HCT116 (cell line): ENCODE measurements around the gene ZBTB6. TPM values are rescaled to one million over a fixed set of nuclear protein-coding genes. Genes with fewer than 3 reads are reported as not detected.

Experiments
- ATAC-seq: fragments of 200-7000 bp; cut with Tn5 transposase; 2 replicates; pipeline ENCODE4 v1.9.1; 2020; ENCODE audit warnings: mild to moderate bottlenecking, moderate library complexity
- BruUV-seq: library from RNA; stranded (reverse); fragments of 400-500 nt; replicated peaks from 2 replicates; lab custom pipeline; 2021; lab: Mats Ljungman, UMichigan
- CTCF ChIA-PET: fragments of 300-600 bp; sonication (Branson Sonifier 250); formaldehyde crosslinking; loops from one replicate; lab custom pipeline; 2021; ENCODE audit warnings: antibody characterized with exemption; lab: Charles Lee
- POLR2A ChIA-PET: fragments of 300-600, 350-600 bp; sonication (Branson Sonifier 250); formaldehyde crosslinking; loops from one replicate; lab custom pipeline; 2021; ENCODE audit warnings: antibody characterized with exemption; lab: Charles Lee
- RAD21 ChIA-PET, 2 experiments: fragments of 300-600 bp; sonication (Branson Sonifier 250); formaldehyde crosslinking; loops; one replicate each; lab custom pipeline; 2023; ENCODE audit warnings: low total read pairs in 2 of 2; ENCODE audit not compliant: uncharacterized antibody in 2 of 2, unreplicated experiment in 2 of 2, low non-redundant PET in 1 of 2; lab: Charles Lee
- DNase-seq: peaks from one replicate; pipeline ENCODE4 v3.0.0-alpha.2; 2010; ENCODE audit warnings: low read depth, low spot score
- H2AFZ ChIP-seq: fragments of 200-600 bp; shearing (Covaris generic), sonication (generic); 2 replicates; pipeline ENCODE4 v1.6.1; 2017; ENCODE audit warnings: low read depth, mixed run types, mixed read lengths, antibody characterized with exemption, low read length; ENCODE audit not compliant: poor library complexity, severe bottlenecking
- H3K27ac ChIP-seq: 2 replicates; pipeline ENCODE4 v1.5.1; 2012; ENCODE audit warnings: low read depth, low read length
- H3K27me3 ChIP-seq: fragments of 200-600 bp; sonication (generic); 2 replicates; pipeline ENCODE4 v1.6.1; 2016; ENCODE audit warnings: mixed run types, low read length, mixed read lengths; ENCODE audit not compliant: insufficient read depth
- H3K36me3 ChIP-seq, 2 experiments: fragments of 200-500 bp in 1 of 2; fragments of 200-600 bp in 1 of 2; sonication (Bioruptor generic) in 1 of 2; sonication (generic) in 1 of 2; 2 replicates each; pipeline versions ENCODE4 v1.5.1 to v1.6.1; 2014 to 2016; ENCODE audit warnings: low read length in 2 of 2, inconsistent platforms in 1 of 2, mixed read lengths in 1 of 2, mixed run types in 1 of 2; ENCODE audit not compliant: insufficient read depth in 2 of 2, control insufficient read depth in 1 of 2
- H3K4me1 ChIP-seq, 2 experiments: fragments of 200-600 bp in 1 of 2; sonication (generic) in 1 of 2; 2 replicates each; pipeline versions ENCODE4 v1.5.1 to v1.6.1; 2012 to 2017; ENCODE audit warnings: low read length in 2 of 2, inconsistent platforms in 1 of 2, mild to moderate bottlenecking in 1 of 2, mixed read lengths in 1 of 2, mixed run types in 1 of 2, moderate library complexity in 1 of 2; ENCODE audit not compliant: insufficient read depth in 2 of 2, control insufficient read depth in 1 of 2
- H3K4me2 ChIP-seq: fragments of 200-600 bp; sonication (generic); 2 replicates; pipeline ENCODE4 v1.6.1; 2017; ENCODE audit warnings: mixed run types, low read length, mixed read lengths
- H3K4me3 ChIP-seq, 2 experiments: fragments of 200-600 bp in 1 of 2; sonication (generic) in 1 of 2; replicated peaks in 1 of 2; 2 replicates each; pipeline ENCODE4 v1.5.1; 2011 to 2016; ENCODE audit warnings: low read length in 2 of 2, control low read depth in 1 of 2, low read depth in 1 of 2, mild to moderate bottlenecking in 1 of 2, mixed read lengths in 1 of 2, mixed run types in 1 of 2
- H3K79me2 ChIP-seq: fragments of 200-600 bp; sonication (generic); 2 replicates; pipeline ENCODE4 v1.6.1; 2017; ENCODE audit warnings: mild to moderate bottlenecking, mixed run types, low read length, moderate library complexity, mixed read lengths; ENCODE audit not compliant: insufficient read depth
- H3K9ac ChIP-seq: fragments of 200-600 bp; sonication (generic); 2 replicates; pipeline ENCODE4 v1.6.1; 2016; ENCODE audit warnings: low read length, mixed read lengths
- H3K9me2 ChIP-seq: fragments of 200-600 bp; sonication (generic), shearing (Covaris generic); 2 replicates; pipeline ENCODE4 v1.6.1; 2017; ENCODE audit warnings: mixed run types, mild to moderate bottlenecking, moderate library complexity; ENCODE audit not compliant: insufficient read depth
- H3K9me3 ChIP-seq, 2 experiments: fragments of 200-500 bp in 1 of 2; fragments of 200-600 bp in 1 of 2; sonication (Bioruptor generic) in 1 of 2; sonication (generic) in 1 of 2; 2 replicates each; pipeline ENCODE4 v1.6.1; 2014 to 2017; ENCODE audit warnings: low read length in 2 of 2, mixed read lengths in 2 of 2, inconsistent platforms in 1 of 2, low read depth in 1 of 2, mild to moderate bottlenecking in 1 of 2, mixed run types in 1 of 2, moderate library complexity in 1 of 2; ENCODE audit not compliant: control insufficient read depth in 1 of 2, insufficient read depth in 1 of 2
- H4K20me1 ChIP-seq: fragments of 200-600 bp; sonication (generic), shearing (Covaris generic); 2 replicates; pipeline ENCODE4 v1.6.1; 2017; ENCODE audit warnings: mixed run types, mild to moderate bottlenecking, moderate library complexity; ENCODE audit not compliant: insufficient read depth
- CEBPB ChIP-seq: IDR thresholded peaks from 2 replicates; pipeline ENCODE4 v1.6.1; 2012; ENCODE audit warnings: low read depth
- EZH2phosphoT487 ChIP-seq: fragments of 200-600 bp; IDR thresholded peaks from 2 replicates; pipeline ENCODE4 v1.6.1; 2018; ENCODE audit warnings: antibody characterized with exemption, borderline replicate concordance
- RAD21 ChIP-seq: IDR thresholded peaks from 2 replicates; pipeline ENCODE4 v1.6.1; 2012; ENCODE audit warnings: low read depth, mild to moderate bottlenecking
- SRF ChIP-seq: IDR thresholded peaks from 2 replicates; pipeline ENCODE4 v1.6.1; 2012; ENCODE audit warnings: low read depth
- TCF7L2 ChIP-seq: IDR thresholded peaks from 2 replicates; pipeline ENCODE4 v1.7.0; 2011; ENCODE audit warnings: borderline replicate concordance, inconsistent platforms; ENCODE audit not compliant: insufficient read depth, insufficient read length; ENCODE audit errors: extremely low read depth
- ZFX ChIP-seq: fragments of 450-650 bp; IDR thresholded peaks from 2 replicates; pipeline ENCODE4 v1.6.1; 2017
- intact Hi-C: fragments of 100-400 bp; cut with micrococcal nuclease; formaldehyde crosslinking; loops from 2 replicates; pipeline ENCODE4 v1.10.0; 2022
- total RNA-seq: library from RNA; stranded (reverse); gene quantifications from one replicate; pipeline ENCODE4 v1.2.1, GENCODE V29; 2021; ENCODE audit not compliant: unreplicated experiment
- TF ChIP-seq, protein P1 (sequence below), 3 experiments: fragments of 200-600 bp in 1 of 3; sonication (generic) in 1 of 3; IDR thresholded peaks in 2 of 3; conservative IDR thresholded peaks in 1 of 3; 2 replicates each; pipeline ENCODE4 v1.5.1; 2012 to 2017; ENCODE audit warnings: low read depth in 2 of 3, low read length in 2 of 3, antibody characterized with exemption in 1 of 3, borderline replicate concordance in 1 of 3, control low read depth in 1 of 3, mild to moderate bottlenecking in 1 of 3, mixed read lengths in 1 of 3, mixed run types in 1 of 3, moderate library complexity in 1 of 3; ENCODE audit not compliant: insufficient read depth in 1 of 3
- TF ChIP-seq, protein P2 (sequence below): IDR thresholded peaks from 2 replicates; pipeline ENCODE4 v1.6.1; 2012; ENCODE audit warnings: low read depth

ZBTB6 gene
- total RNA-seq, 1 experiment from 2014 or later: 12.3 TPM

DNA sequence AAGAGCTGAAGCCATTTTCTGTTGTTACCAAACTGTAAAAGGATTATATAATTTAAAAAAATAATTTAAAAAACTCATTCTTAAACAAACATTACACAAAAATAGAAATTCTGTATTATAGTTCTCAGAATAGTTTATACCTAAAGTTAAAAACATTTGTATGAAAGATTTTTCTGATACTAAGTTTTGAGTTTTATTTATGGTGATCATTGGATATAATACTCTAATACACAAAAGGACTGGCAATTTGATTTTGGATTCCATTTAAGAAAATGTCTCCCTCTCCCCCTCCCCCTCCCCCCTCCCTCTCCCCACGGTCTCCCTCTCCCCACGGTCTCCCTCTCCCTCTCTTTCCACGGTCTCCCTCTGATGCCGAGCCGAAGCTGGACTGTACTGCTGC lies 47.0 kb downstream of the ZBTB6 start:
- H3K36me3 ChIP-seq: peaks cover 3 to 7% of the 10 kb centered on the region in 2 experiments; a peak in 3 of 4 replicates
- ATAC-seq: no peak
- no peak for DNase-seq
- no peak overlapping the region for H3K4me3 ChIP-seq
- no peak overlapping the region for H3K9ac ChIP-seq
- no peaks in the 10 kb centered on the region for H3K9me2 ChIP-seq
- ChIA-PET RAD21 (no interaction called here), CTCF (no interaction called here), POLR2A (no interaction called here)
- no peak overlapping the region for H3K4me2 ChIP-seq
- TF ChIP-seq CEBPB: no peak
- TF ChIP-seq, protein P1, sequence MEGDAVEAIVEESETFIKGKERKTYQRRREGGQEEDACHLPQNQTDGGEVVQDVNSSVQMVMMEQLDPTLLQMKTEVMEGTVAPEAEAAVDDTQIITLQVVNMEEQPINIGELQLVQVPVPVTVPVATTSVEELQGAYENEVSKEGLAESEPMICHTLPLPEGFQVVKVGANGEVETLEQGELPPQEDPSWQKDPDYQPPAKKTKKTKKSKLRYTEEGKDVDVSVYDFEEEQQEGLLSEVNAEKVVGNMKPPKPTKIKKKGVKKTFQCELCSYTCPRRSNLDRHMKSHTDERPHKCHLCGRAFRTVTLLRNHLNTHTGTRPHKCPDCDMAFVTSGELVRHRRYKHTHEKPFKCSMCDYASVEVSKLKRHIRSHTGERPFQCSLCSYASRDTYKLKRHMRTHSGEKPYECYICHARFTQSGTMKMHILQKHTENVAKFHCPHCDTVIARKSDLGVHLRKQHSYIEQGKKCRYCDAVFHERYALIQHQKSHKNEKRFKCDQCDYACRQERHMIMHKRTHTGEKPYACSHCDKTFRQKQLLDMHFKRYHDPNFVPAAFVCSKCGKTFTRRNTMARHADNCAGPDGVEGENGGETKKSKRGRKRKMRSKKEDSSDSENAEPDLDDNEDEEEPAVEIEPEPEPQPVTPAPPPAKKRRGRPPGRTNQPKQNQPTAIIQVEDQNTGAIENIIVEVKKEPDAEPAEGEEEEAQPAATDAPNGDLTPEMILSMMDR (IDR thresholded peaks at IDR 0.05 in 2 of 3, conservative IDR thresholded peaks at IDR 0.05 in 1 of 3; ENCODE audit: borderline replicate concordance in 1 of 3, insufficient read depth in 1 of 3, low read depth in 2 of 3, low read length in 2 of 3): no peak
- no peak for TF ChIP-seq ZFX
- TF ChIP-seq RAD21: no peak
- TF ChIP-seq TCF7L2: no peak
- TF ChIP-seq, protein P2, sequence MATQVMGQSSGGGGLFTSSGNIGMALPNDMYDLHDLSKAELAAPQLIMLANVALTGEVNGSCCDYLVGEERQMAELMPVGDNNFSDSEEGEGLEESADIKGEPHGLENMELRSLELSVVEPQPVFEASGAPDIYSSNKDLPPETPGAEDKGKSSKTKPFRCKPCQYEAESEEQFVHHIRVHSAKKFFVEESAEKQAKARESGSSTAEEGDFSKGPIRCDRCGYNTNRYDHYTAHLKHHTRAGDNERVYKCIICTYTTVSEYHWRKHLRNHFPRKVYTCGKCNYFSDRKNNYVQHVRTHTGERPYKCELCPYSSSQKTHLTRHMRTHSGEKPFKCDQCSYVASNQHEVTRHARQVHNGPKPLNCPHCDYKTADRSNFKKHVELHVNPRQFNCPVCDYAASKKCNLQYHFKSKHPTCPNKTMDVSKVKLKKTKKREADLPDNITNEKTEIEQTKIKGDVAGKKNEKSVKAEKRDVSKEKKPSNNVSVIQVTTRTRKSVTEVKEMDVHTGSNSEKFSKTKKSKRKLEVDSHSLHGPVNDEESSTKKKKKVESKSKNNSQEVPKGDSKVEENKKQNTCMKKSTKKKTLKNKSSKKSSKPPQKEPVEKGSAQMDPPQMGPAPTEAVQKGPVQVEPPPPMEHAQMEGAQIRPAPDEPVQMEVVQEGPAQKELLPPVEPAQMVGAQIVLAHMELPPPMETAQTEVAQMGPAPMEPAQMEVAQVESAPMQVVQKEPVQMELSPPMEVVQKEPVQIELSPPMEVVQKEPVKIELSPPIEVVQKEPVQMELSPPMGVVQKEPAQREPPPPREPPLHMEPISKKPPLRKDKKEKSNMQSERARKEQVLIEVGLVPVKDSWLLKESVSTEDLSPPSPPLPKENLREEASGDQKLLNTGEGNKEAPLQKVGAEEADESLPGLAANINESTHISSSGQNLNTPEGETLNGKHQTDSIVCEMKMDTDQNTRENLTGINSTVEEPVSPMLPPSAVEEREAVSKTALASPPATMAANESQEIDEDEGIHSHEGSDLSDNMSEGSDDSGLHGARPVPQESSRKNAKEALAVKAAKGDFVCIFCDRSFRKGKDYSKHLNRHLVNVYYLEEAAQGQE: no peak
- no peak for TF ChIP-seq EZH2phosphoT487
- TF ChIP-seq SRF: no peak
- H2AFZ ChIP-seq: no peak overlapping the region
- intact Hi-C loops: no loop called here
- H3K79me2 ChIP-seq: no peaks in the 10 kb centered on the region
- BruUV-seq: no TSS peak
- H3K9me3 ChIP-seq: no peaks in the 10 kb centered on the region
- no peak overlapping the region for H3K27ac ChIP-seq
- no peaks in the 10 kb centered on the region for H3K27me3 ChIP-seq
- no peaks in the 10 kb centered on the region for H4K20me1 ChIP-seq
- H3K4me1 ChIP-seq: no peaks in the 10 kb centered on the region
